ENCODE measurements around the gene DLG2. TPM values are rescaled to one million over a fixed set of nuclear protein-coding genes. Genes with fewer than 3 reads are reported as not detected.
A peak's percentile ranks its signal among the peaks of the same experiment; 100 is the strongest.

The DLG2 gene
- polyA plus RNA-seq, 1 experiment: 0.68 TPM

DNA sequence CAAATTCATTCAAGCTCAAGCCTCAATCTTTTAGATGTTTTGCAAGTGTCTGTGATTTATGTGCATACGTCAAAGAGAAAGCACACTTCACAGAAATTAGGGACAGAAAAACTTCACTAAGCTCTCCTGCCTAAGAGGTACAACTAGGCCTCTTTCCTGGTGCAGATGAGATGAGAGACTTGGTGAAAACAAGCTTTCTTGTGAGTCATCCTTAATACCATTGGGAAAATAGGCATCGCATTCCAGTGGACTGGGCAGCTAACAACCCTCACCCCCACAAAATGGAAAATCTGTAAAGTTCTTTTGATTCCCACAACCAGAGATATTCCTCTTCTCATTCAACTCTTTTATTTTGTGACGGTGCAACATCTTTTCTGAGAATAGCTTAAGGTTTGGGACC, 1230.6 kb downstream of the DLG2 start:
- DNase-seq (ENCODE audit: low read depth, low spot score): no peak
- ChIA-PET POLR2A (no interaction called here), CTCF (interaction anchor here (0.5 to 2.9 kb wide), 2 partner anchors 12 to 1097 kb away, joined by 3 to 11 read pairs; no protein-coding TSS in a partner anchor)
- Histone ChIP-seq H3K4me3 (ENCODE audit: low read depth, low read length) (no peak overlapping the region), H3K27ac (ENCODE audit: low read depth, low read length) (no peak overlapping the region), H3K9me3 (ENCODE audit: control insufficient read depth, insufficient read depth, low read length) (no peaks in the 10 kb centered on the region), H3K27me3 (ENCODE audit: control insufficient read depth, insufficient read depth, low read length) (no peaks in the 10 kb centered on the region)
- TF ChIP-seq, protein P1, sequence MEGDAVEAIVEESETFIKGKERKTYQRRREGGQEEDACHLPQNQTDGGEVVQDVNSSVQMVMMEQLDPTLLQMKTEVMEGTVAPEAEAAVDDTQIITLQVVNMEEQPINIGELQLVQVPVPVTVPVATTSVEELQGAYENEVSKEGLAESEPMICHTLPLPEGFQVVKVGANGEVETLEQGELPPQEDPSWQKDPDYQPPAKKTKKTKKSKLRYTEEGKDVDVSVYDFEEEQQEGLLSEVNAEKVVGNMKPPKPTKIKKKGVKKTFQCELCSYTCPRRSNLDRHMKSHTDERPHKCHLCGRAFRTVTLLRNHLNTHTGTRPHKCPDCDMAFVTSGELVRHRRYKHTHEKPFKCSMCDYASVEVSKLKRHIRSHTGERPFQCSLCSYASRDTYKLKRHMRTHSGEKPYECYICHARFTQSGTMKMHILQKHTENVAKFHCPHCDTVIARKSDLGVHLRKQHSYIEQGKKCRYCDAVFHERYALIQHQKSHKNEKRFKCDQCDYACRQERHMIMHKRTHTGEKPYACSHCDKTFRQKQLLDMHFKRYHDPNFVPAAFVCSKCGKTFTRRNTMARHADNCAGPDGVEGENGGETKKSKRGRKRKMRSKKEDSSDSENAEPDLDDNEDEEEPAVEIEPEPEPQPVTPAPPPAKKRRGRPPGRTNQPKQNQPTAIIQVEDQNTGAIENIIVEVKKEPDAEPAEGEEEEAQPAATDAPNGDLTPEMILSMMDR (IDR thresholded peaks at IDR 0.05; ENCODE audit: low read depth, low read length): no peak

DNA sequence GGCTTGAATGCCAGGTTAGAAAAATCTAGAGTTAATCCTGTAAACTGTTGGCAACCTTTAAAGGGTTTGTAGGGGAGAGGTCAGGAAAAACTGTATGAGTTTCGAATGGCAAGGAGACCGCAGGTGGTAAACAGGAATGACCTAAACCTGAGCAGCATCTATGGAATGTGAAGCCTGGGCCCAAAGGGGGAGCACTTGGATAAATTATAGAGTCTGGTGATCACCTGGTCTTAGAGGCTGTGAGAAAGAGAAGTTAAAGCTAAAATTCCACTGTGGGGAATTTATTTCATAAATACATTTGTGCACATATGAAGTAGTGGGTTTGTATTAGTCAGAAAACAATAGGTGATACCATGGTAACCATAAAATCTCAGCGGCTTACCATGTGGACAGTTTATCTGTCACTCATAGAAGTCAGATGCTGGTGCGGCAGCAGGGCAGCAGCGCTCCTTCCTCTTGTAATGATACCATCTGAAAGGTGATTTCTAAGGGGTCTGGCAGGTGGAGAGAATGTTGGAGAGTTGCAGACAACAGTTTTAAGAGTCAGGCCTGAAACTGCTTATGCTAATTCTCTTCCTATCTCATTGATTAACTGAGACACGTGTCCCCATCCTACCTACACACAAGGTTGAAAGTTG, 1236.6 kb downstream of the DLG2 start:
- CTCF ChIA-PET: no interaction called here
- TF ChIP-seq, protein P1 (IDR thresholded peaks at IDR 0.05; ENCODE audit: low read depth, low read length): no peak
- H3K4me3 ChIP-seq (ENCODE audit: low read depth, low read length): no peak overlapping the region
- no peaks in the 10 kb centered on the region for H3K9me3 ChIP-seq (ENCODE audit: control insufficient read depth, insufficient read depth, low read length)
- no peak overlapping the region for H3K27ac ChIP-seq (ENCODE audit: low read depth, low read length)
- POLR2A ChIA-PET: no interaction called here
- no peak for DNase-seq (ENCODE audit: low read depth, low spot score)
- H3K27me3 ChIP-seq (ENCODE audit: control insufficient read depth, insufficient read depth, low read length): no peaks in the 10 kb centered on the region

DNA sequence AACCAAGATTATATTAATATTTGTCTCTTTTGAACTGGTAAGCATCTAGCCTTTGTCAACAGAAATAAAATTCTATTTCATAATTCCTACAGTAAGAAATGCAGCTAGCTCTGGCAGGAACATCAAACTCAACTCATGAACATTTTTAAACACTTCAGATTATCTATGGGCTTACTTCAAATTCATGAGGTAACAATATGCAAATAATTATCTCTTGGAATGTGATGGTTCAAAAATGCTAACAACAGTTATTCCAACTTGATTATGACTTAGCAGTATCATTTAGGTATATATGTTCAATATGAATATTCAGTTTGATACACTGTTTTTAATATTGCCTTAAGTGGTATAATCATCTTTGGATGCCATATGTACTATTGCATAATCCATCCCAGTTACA, 1237.4 kb downstream of the DLG2 start:
- H3K27ac ChIP-seq (ENCODE audit: low read depth, low read length): no peak overlapping the region
- no peak for DNase-seq (ENCODE audit: low read depth, low spot score)
- TF ChIP-seq, protein P1 (IDR thresholded peaks at IDR 0.05; ENCODE audit: low read depth, low read length): no peak
- H3K9me3 ChIP-seq (ENCODE audit: control insufficient read depth, insufficient read depth, low read length): no peaks in the 10 kb centered on the region
- POLR2A ChIA-PET: no interaction called here
- CTCF ChIA-PET: no interaction called here
- no peak overlapping the region for H3K4me3 ChIP-seq (ENCODE audit: low read depth, low read length)
- H3K27me3 ChIP-seq (ENCODE audit: control insufficient read depth, insufficient read depth, low read length): no peaks in the 10 kb centered on the region

DNA sequence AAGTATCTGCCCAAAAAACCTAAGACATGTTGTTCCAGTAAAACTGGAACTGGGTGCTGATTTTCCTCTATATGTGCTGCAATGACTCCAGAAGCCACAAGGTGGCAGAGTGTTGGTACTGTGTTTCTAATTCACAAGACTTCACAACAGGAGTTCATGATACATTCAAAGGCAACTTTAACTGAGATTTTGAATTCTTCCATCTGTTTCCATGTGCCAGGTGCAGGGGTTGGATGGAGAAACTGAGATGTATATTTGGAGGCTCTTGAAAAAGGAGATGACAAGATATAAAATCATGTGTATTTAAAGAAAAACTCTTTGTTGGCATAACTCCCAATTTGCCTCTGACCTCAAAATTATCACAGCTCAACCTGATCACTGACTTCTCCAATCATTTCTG, 1242.4 kb downstream of the DLG2 start:
- no peak overlapping the region for H3K4me3 ChIP-seq (ENCODE audit: low read depth, low read length)
- ChIA-PET POLR2A (no interaction called here), CTCF (interaction anchor here (0.7 to 5.2 kb wide), 12 partner anchors 11 to 557 kb away, joined by 3 to 37 read pairs (median 10); no protein-coding TSS in a partner anchor)
- TF ChIP-seq, protein P1 (IDR thresholded peaks at IDR 0.05; ENCODE audit: low read depth, low read length): peak; percentile 89
- peak; percentile 3 for DNase-seq (ENCODE audit: low read depth, low spot score)
- H3K27ac ChIP-seq (ENCODE audit: low read depth, low read length): no peak overlapping the region
- no peaks in the 10 kb centered on the region for H3K27me3 ChIP-seq (ENCODE audit: control insufficient read depth, insufficient read depth, low read length)
- no peaks in the 10 kb centered on the region for H3K9me3 ChIP-seq (ENCODE audit: control insufficient read depth, insufficient read depth, low read length)

DNA sequence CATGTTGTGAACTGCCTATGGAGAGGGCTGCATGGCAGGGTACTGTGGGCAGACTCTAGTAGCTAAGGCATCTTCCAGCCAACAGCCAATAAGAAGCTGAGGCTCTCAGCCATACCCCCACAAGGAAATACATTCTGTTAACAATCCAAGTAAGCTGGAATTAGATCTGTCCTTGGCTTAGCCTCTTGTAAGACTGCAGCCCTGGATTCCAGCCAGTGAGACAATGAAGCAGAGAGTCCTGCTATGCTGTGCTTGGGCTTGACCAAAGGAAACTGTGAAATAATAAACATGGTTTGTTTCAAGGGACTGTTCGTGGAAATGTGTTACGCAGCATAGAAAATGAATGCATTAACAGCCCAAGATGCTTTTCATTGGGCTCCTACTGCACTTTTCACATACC, 1243.6 kb downstream of the DLG2 start:
- no peak overlapping the region for H3K4me3 ChIP-seq (ENCODE audit: low read depth, low read length)
- H3K27ac ChIP-seq (ENCODE audit: low read depth, low read length): no peak overlapping the region
- CTCF ChIA-PET: interaction anchor here (0.6 to 5.2 kb wide), 21 partner anchors 9 to 1206 kb away, joined by 3 to 37 read pairs (median 4); no protein-coding TSS in a partner anchor
- no peak for DNase-seq (ENCODE audit: low read depth, low spot score)
- POLR2A ChIA-PET: no interaction called here
- H3K27me3 ChIP-seq (ENCODE audit: control insufficient read depth, insufficient read depth, low read length): no peaks in the 10 kb centered on the region
- TF ChIP-seq, protein P1 (IDR thresholded peaks at IDR 0.05; ENCODE audit: low read depth, low read length): no peak
- H3K9me3 ChIP-seq (ENCODE audit: control insufficient read depth, insufficient read depth, low read length): no peaks in the 10 kb centered on the region
